Forelimb muscle (tissue), 1 donor: ENCODE measurements around the gene LRRIQ3. TPM values are rescaled to one million over a fixed set of nuclear protein-coding genes. Genes with fewer than 3 reads are reported as not detected.
"Not testable (repeated sequence)": the region's sequence is repeated elsewhere in the genome, so short reads cannot be mapped to it uniquely, and the experiment has no call there.

Source experiments
- DNase-seq: peaks from one replicate; pipeline ENCODE4 v3.0.0-alpha.2; 2013; ENCODE audit warnings: low read depth
- polyA plus RNA-seq: library from polyadenylated mRNA; unstranded; fragments of 120-200 nt; gene quantifications from one replicate; pipeline ENCODE4 v1.2.1, GENCODE V29; 2013; ENCODE audit not compliant: insufficient read length

The LRRIQ3 gene, protein sequence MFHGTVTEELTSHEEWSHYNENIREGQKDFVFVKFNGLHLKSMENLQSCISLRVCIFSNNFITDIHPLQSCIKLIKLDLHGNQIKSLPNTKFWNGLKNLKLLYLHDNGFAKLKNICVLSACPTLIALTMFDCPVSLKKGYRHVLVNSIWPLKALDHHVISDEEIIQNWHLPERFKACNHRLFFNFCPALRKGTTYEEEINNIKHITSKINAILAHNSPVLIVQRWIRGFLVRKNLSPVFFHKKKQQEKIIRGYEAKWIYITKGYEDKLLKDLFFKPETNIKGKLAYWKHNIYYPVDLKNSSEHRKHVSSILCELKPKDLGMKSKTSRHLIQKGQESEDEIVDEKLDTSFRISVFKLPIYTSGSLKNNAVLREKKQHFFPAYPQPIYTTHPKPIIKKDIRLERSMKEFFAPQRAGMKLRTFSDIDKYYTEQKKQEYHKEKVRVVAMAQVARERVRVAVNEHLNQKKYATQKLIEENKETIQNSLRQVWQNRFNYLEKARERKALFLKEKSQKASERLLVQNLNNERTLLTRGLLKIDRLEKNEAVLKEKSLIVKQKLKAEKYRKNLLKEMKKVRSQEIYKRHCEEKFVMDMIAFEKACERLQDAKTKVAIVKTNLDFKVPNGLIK
- 0.44 TPM for polyA plus RNA-seq

DNA sequence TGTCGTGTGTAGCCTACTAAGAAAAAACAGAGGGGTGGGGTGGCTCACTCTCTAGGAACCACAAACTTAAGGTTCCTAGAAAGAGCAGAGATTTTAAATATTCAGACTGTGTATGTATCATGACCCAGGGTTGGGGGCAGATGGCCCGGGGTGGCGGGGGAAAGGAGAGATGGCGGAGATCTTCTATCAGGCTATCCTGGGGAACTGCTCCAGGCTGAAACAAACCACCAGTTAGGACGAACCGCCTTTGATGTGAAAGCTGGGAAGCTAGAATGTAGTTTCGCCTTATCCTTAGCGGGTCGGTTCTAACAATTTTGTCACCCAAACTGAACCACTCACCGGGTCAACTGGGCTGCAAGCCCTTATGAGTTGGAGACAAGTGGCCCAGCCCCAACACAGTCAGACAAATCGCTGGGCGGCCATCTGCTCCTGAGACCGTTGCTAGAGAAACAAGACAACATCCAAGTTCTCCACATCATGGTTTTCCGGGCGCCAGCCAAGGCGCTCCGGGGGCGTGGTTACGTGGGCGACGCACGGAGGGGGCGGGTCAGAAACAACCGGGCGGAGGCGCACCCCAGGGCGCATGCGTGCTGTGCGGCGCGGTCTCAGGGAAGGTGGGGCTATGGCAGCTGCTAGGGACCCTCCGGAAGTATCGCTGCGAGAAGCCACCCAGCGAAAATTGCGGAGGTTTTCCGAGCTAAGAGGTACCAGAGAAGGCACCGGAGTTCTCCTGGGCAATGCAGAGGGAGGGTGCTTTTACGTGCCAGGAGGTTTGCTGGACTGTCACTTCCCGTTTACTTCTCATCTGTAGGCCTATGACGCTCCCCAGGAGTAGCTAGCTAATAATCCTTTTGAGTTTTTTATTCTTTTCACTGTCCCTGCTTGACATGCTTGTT, at the start of gene LRRIQ3, which contains the start of gene FPGT:
Gene LRRIQ3 (minus strand): TSS at position 520 of the 896 bp plus-strand sequence. CDS start 14,492 bp downstream, outside the sequence.
Gene FPGT (plus strand): TSS at position 586 of the 896 bp plus-strand sequence. CDS start 37 bp downstream, at position 623.
- peak; percentile 88 for DNase-seq

- DNase-seq, result no peak
Observed at GRCh38 chr1:74246315-74246714, 48.3 kb upstream of the LRRIQ3 start.

DNA sequence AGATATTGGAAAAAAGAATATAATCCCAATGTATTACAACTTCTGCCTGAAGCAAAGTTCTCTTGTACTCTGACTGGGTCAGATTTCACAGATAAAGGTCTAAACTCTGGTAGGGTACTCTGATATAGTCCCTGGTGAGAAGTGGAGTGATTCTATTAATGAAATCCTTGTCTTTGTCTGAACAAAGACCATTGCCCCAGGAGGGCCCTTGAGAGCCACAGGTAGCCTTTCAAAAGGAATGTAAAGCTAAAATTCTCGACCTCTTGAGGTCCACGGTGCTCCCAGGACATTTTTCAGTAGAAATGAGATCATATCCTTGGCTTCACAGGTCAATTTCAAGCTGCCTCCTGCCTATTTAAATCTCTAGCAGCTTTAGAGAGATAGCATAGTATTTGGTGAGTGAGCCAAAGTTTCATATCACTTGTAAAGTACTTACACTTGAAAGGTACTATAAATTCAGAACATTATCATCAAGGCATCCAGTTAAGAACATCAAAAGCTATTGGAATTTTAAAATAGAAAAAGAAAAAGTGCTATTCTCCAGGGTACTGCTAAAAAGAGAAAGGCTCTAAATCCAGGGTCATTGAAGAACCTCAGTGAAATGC, 47.3 kb upstream of the LRRIQ3 start:
- no peak for DNase-seq

- DNase-seq, result no peak
Observed at GRCh38 chr1:74237787-74238186, 39.8 kb upstream of the LRRIQ3 start.

- no peak for DNase-seq
Observed at GRCh38 chr1:74237035-74237434, 39.1 kb upstream of the LRRIQ3 start.

GRCh38 chr1:74236440-74236839, 38.5 kb upstream of the LRRIQ3 start:
- no peak for DNase-seq

DNA sequence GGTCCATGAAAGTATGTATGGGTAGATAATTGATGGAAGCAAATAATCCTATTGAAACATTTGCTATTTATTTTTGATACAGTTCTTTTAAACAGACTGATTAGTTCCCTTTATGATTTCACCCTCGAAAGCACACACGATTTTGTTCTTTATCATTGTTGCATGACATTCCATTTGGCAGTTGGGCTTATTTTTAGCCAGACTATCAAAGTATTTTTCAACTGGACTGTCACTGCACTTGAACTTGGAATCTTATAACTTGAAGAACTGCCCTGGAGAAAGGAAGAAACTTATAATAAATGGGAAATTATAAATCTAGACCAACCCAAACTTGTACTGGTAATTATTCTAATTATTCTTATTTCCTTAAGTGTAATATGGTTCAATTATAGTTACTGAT, 37.2 kb upstream of the LRRIQ3 start, which contains the start of gene TNNI3K:
Gene TNNI3K (plus strand): TSS at position 235 of the 400 bp plus-strand sequence. CDS start 65 bp downstream, at position 300.
- DNase-seq, result no peak

GRCh38 chr1:74223453-74223852, 25.5 kb upstream of the LRRIQ3 start:
- DNase-seq, result no peak

- no peak for DNase-seq
Observed at GRCh38 chr1:74222701-74223100, 24.7 kb upstream of the LRRIQ3 start.

DNA sequence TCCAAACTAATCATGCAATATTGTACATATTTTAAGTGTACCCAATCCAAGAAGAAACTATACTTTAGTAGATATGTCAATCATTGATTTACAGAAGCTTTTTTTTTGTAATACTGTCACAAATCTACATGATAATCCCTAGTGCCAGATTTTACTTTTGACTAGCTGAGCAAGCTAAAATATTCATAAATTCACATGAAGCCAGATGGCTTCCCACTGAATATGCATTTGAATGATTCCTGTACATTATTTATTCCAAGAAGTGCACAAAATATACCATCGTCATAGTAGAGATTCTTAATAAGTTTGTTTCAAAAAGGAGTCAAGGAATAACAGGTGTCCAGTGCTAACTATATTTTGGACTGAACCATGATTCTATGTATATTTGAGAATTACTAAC, 17.3 kb upstream of the LRRIQ3 start:
- no peak for DNase-seq

- DNase-seq, result no peak
Observed at GRCh38 chr1:74205266-74205665, 7.3 kb upstream of the LRRIQ3 start.

DNA sequence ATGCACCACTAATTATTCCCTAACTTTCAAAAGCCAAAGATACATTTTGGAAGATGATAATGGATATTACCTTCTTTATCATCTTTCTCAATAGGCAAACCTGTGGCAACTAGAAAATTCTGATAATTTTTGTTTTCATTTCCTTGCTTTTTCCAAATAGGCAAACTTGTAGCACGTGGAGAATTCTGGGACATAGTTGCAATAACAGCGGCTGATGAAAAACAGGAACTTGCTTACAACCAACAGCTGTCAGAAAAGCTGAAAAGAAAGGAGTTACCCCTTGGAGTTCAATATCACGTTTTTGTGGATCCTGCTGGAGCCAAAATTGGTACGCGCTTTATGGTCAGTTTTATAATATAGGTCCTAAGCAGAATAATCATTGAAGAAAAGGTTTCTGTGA, 1.5 kb upstream of the LRRIQ3 start:
- DNase-seq, result no peak

GRCh38 chr1:74197255-74197654, 721 bp downstream of the LRRIQ3 start:
- no peak for DNase-seq

GRCh38 chr1:74195339-74195738, 2.6 kb downstream of the LRRIQ3 start:
- DNase-seq, result no peak

DNA sequence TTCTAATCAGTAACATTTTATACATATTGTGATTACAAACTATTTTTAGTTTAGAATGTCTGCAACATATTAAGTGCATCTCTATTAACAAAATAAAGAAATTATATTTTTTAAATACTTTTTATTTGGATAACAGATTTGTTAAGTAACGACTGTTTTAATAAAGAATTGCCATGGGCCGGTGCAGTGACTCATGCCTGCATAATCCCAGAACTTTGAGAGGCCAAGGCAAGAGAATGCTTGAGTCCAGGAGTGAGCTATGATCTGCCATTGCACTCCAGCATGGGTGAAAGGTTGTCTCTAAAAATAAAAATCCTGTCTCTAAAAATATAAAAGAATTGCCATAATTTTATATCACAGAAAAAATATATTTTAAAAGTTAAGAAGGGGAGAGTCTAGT, 4.1 kb downstream of the LRRIQ3 start:
- DNase-seq, result no peak

- no peak for DNase-seq
Observed at GRCh38 chr1:74180490-74180889, 17.5 kb downstream of the LRRIQ3 start.

- DNase-seq, result not testable (repeated sequence)
Observed at GRCh38 chr1:74174423-74174822, 23.6 kb downstream of the LRRIQ3 start.

GRCh38 chr1:74162333-74162732, 35.6 kb downstream of the LRRIQ3 start:
- no peak for DNase-seq

GRCh38 chr1:74161497-74161896, 36.5 kb downstream of the LRRIQ3 start:
- no peak for DNase-seq

DNA sequence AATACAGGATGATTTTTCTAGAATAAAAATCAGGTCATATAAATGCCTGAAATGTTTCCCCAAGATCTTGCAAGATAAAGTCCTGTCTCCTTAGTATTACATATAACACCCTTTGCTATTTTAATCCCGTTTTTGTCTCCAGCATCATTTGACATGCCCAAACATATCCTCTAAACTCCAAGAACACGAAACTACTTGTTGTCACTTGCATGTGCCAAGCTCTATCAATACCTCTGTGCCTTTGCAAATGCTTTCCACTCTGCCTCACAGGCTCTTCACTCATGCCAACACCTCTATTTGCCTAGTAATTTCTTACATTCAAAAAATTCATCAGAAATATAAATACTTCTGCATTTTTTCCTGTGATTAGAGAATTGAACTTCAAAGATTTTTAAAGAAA, 37.9 kb downstream of the LRRIQ3 start:
- DNase-seq, result no peak

DNA sequence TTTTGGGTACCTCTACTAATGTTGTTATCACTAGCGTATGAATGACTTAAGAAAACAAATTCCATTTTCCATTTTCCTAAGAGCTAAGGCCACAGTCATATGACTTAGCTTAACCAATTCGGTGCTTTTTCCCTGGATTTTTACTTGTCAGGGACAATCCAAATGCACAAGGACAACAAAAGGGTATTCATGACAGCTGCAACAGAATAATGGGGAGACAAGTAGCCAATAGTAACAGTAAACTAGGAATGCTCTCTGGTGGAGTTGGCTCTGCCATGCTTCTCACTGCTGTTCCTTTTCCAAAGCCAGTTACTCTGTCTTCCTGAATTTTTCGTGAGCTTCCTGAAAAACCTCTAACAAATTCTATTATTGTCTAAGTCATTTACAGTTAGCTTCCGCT, 52.9 kb downstream of the LRRIQ3 start:
- no peak for DNase-seq
